ENCODE measurements around the gene AUTS2.

DNA sequence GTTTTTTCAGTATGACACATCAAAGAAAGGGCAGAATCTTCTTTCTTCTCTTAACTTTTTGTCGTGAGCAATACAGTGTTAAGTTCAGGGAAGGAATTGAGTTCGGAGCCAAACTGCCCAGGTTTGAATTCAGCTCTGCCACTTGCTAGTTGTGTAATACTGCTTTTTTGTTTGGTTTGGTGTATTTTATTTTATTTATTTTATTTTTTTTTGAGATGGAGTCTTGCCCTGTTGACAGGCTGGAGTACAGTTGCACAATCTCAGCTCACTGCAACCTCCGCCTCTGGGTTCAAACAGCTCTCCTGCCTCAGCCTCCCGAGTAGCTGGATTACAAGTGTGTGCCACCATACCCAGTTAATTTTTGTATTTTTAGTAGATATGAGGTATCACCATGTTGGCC is 993.9 kb downstream of the AUTS2 start:
- TF ChIP-seq, protein P1, sequence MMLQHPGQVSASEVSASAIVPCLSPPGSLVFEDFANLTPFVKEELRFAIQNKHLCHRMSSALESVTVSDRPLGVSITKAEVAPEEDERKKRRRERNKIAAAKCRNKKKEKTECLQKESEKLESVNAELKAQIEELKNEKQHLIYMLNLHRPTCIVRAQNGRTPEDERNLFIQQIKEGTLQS (IDR thresholded peaks at IDR 0.05), result no peak
- TF ChIP-seq, protein P2, sequence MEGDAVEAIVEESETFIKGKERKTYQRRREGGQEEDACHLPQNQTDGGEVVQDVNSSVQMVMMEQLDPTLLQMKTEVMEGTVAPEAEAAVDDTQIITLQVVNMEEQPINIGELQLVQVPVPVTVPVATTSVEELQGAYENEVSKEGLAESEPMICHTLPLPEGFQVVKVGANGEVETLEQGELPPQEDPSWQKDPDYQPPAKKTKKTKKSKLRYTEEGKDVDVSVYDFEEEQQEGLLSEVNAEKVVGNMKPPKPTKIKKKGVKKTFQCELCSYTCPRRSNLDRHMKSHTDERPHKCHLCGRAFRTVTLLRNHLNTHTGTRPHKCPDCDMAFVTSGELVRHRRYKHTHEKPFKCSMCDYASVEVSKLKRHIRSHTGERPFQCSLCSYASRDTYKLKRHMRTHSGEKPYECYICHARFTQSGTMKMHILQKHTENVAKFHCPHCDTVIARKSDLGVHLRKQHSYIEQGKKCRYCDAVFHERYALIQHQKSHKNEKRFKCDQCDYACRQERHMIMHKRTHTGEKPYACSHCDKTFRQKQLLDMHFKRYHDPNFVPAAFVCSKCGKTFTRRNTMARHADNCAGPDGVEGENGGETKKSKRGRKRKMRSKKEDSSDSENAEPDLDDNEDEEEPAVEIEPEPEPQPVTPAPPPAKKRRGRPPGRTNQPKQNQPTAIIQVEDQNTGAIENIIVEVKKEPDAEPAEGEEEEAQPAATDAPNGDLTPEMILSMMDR (IDR thresholded peaks at IDR 0.05; ENCODE audit: low read depth, low read length, missing input control), result no peak
- TF ChIP-seq RXRA (IDR thresholded peaks at IDR 0.05) (peak; percentile 56 to 80), GABPA (IDR thresholded peaks at IDR 0.05 in 1 of 2, conservative IDR thresholded peaks at IDR 0.05 in 1 of 2) (no peak), REST (IDR thresholded peaks at IDR 0.05) (no peak), RAD21 (IDR thresholded peaks at IDR 0.05) (peak; percentile 46), TAF1 (conservative IDR thresholded peaks at IDR 0.05) (no peak), JUND (IDR thresholded peaks at IDR 0.05) (no peak), MAX (IDR thresholded peaks at IDR 0.05) (peak; percentile 61), EGR1 (IDR thresholded peaks at IDR 0.05; ENCODE audit: low read depth in 2 of 2) (no peak), ZBTB33 (IDR thresholded peaks at IDR 0.05) (no peak), YY1 (IDR thresholded peaks at IDR 0.05) (peak; percentile 23), NR2F2 (IDR thresholded peaks at IDR 0.05) (no peak), SP1 (IDR thresholded peaks at IDR 0.05) (peak; percentile 12)
